Measurements from ENCODE around the gene CLEC3A. TPM values are rescaled to one million over a fixed set of nuclear protein-coding genes. Genes with fewer than 3 reads are reported as not detected.

The CLEC3A gene
- total RNA-seq, 1 experiment from 2014 or later, result 0.23 TPM

DNA sequence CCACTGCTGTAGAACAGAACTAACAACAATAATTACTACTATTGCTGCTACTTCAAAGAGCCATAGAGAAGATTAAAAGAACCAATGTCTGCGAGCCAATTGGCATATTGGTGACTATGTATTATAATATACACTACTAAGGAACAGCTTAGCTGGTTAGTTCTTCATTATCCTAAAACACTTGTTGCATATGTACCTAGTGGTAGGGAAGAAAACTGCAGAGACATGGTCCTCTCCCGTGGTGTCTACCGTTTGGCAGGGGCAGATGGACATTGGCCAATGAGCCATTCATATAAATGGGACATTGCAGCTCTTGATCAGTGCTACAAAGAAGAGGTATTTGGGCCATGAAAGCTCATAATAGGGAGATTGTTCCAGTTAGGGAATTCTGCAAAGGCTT, 46.4 kb upstream of the CLEC3A start:
- DNase-seq (ENCODE audit: low read depth, low spot score), result no peak
- in situ Hi-C loops (cut with HindIII; ENCODE audit: low pct_unique_long_range_greater_than_20kb, low sequenced_read_pairs) (no loop called here), intact Hi-C loops (cut with micrococcal nuclease; ENCODE audit: unreplicated experiment) (loop anchor here (10.0 kb wide), 1 partner anchor 741 kb away; no protein-coding TSS in a partner anchor)
- TF ChIP-seq, protein P1, sequence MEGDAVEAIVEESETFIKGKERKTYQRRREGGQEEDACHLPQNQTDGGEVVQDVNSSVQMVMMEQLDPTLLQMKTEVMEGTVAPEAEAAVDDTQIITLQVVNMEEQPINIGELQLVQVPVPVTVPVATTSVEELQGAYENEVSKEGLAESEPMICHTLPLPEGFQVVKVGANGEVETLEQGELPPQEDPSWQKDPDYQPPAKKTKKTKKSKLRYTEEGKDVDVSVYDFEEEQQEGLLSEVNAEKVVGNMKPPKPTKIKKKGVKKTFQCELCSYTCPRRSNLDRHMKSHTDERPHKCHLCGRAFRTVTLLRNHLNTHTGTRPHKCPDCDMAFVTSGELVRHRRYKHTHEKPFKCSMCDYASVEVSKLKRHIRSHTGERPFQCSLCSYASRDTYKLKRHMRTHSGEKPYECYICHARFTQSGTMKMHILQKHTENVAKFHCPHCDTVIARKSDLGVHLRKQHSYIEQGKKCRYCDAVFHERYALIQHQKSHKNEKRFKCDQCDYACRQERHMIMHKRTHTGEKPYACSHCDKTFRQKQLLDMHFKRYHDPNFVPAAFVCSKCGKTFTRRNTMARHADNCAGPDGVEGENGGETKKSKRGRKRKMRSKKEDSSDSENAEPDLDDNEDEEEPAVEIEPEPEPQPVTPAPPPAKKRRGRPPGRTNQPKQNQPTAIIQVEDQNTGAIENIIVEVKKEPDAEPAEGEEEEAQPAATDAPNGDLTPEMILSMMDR (IDR thresholded peaks at IDR 0.05), result no peak
- no peak for TF ChIP-seq TCF7L2 (IDR thresholded peaks at IDR 0.05; ENCODE audit: low read depth, low read length)
- TF ChIP-seq, protein P2, sequence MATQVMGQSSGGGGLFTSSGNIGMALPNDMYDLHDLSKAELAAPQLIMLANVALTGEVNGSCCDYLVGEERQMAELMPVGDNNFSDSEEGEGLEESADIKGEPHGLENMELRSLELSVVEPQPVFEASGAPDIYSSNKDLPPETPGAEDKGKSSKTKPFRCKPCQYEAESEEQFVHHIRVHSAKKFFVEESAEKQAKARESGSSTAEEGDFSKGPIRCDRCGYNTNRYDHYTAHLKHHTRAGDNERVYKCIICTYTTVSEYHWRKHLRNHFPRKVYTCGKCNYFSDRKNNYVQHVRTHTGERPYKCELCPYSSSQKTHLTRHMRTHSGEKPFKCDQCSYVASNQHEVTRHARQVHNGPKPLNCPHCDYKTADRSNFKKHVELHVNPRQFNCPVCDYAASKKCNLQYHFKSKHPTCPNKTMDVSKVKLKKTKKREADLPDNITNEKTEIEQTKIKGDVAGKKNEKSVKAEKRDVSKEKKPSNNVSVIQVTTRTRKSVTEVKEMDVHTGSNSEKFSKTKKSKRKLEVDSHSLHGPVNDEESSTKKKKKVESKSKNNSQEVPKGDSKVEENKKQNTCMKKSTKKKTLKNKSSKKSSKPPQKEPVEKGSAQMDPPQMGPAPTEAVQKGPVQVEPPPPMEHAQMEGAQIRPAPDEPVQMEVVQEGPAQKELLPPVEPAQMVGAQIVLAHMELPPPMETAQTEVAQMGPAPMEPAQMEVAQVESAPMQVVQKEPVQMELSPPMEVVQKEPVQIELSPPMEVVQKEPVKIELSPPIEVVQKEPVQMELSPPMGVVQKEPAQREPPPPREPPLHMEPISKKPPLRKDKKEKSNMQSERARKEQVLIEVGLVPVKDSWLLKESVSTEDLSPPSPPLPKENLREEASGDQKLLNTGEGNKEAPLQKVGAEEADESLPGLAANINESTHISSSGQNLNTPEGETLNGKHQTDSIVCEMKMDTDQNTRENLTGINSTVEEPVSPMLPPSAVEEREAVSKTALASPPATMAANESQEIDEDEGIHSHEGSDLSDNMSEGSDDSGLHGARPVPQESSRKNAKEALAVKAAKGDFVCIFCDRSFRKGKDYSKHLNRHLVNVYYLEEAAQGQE (IDR thresholded peaks at IDR 0.05; ENCODE audit: insufficient read depth in 1 of 2, low read depth in 2 of 2, low read length in 1 of 2), result no peak
- TF ChIP-seq POLR2AphosphoS5 (IDR thresholded peaks at IDR 0.05; ENCODE audit: low read depth, low read length), result no peak
- TF ChIP-seq SIN3A (IDR thresholded peaks at IDR 0.05; ENCODE audit: borderline replicate concordance, insufficient read depth, low read depth, low read length), result no peak
- ATAC-seq, result no peak
- POLR2A ChIA-PET, result no interaction called here
- CTCF ChIA-PET, result no interaction called here
- Histone ChIP-seq H3K4me3 (ENCODE audit: low read depth in 2 of 2, low read length in 2 of 2) (no peak overlapping the region), H3K36me3 (ENCODE audit: control insufficient read depth, insufficient read depth, low read length) (no peaks in the 10 kb centered on the region), H3K9me3 (ENCODE audit: control insufficient read depth, insufficient read depth, low read depth, low read length) (no peaks in the 10 kb centered on the region), H3K27ac (ENCODE audit: low read length) (no peak overlapping the region), H3K27me3 (ENCODE audit: control insufficient read depth, insufficient read depth, low read length) (peaks cover 9% of the 10 kb centered on the region), H3K4me1 (ENCODE audit: control insufficient read depth, insufficient read depth, low read length) (no peaks in the 10 kb centered on the region)
- BruUV-seq (replicated peaks), result no TSS peak

DNA sequence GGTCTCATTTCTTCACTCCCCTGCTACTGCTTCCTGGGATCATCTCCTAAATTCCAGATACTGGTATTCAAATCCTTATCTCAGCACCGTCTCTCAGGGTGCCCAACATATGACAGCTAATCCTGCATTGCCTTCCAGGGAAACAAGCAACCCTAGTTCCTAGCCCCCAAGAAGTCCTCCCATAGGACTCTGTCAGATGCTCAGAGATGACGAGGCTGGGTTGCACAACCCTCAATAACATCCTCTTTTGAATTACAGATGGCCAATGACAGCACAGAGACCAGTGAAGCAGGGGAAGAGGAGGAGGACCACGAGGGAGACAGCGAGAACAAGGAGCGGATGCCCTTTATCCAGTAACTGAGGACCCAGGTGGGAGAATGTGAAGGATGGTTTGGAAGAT, 45.0 kb upstream of the CLEC3A start:
- ChIA-PET POLR2A (no interaction called here), CTCF (no interaction called here)
- Histone ChIP-seq H3K27ac (ENCODE audit: low read length) (no peak overlapping the region), H3K9me3 (ENCODE audit: control insufficient read depth, insufficient read depth, low read depth, low read length) (no peaks in the 10 kb centered on the region), H3K4me3 (ENCODE audit: low read depth in 2 of 2, low read length in 2 of 2) (no peak overlapping the region), H3K27me3 (ENCODE audit: control insufficient read depth, insufficient read depth, low read length) (peaks cover 9% of the 10 kb centered on the region), H3K4me1 (ENCODE audit: control insufficient read depth, insufficient read depth, low read length) (no peaks in the 10 kb centered on the region), H3K36me3 (ENCODE audit: control insufficient read depth, insufficient read depth, low read length) (no peaks in the 10 kb centered on the region)
- ATAC-seq, result no peak
- in situ Hi-C loops (cut with HindIII; ENCODE audit: low pct_unique_long_range_greater_than_20kb, low sequenced_read_pairs), result no loop called here
- no peak for DNase-seq (ENCODE audit: low read depth, low spot score)
- intact Hi-C loops (cut with micrococcal nuclease; ENCODE audit: unreplicated experiment), result loop anchor here (10.0 kb wide), 1 partner anchor 743 kb away; no protein-coding TSS in a partner anchor
- TF ChIP-seq, protein P2 (IDR thresholded peaks at IDR 0.05; ENCODE audit: insufficient read depth in 1 of 2, low read depth in 2 of 2, low read length in 1 of 2), result no peak
- TF ChIP-seq SIN3A (IDR thresholded peaks at IDR 0.05; ENCODE audit: borderline replicate concordance, insufficient read depth, low read depth, low read length), result no peak
- no peak for TF ChIP-seq TCF7L2 (IDR thresholded peaks at IDR 0.05; ENCODE audit: low read depth, low read length)
- no peak for TF ChIP-seq POLR2AphosphoS5 (IDR thresholded peaks at IDR 0.05; ENCODE audit: low read depth, low read length)
- TF ChIP-seq, protein P1 (IDR thresholded peaks at IDR 0.05), result no peak
- no TSS peak for BruUV-seq (replicated peaks)

Measured in Panc1 (cell line).